ENCODE results near the gene PPDPF. TPM values are rescaled to one million over a fixed set of nuclear protein-coding genes. Genes with fewer than 3 reads are reported as not detected.
A peak's percentile ranks its signal among the peaks of the same experiment; 100 is the strongest.

PPDPF gene
- total RNA-seq, 4 donors from 2014 or later = 122 to 426 (median 348) TPM

- no peak overlapping the region for H3K4me3 ChIP-seq (ENCODE audit: low read depth, poor library complexity, severe bottlenecking)
- no peak for TF ChIP-seq CTCF (IDR thresholded peaks at IDR 0.05)
- TF ChIP-seq POLR2A (IDR thresholded peaks at IDR 0.05) = no peak
- intact Hi-C loops (cut with DNase I; ENCODE audit: low total_unique reads) = no loop called here
- no peak for DNase-seq (ENCODE audit: low spot score in 2 of 2)
- 32 to 33% methylated on average over 12 of the region's 12 CpGs for WGBS, 2 donors
Measured at GRCh38 chr20:63534427-63534830, 13.9 kb downstream of the PPDPF start.

GRCh38 chr20:63534831-63535651 is 14.5 kb downstream of the PPDPF start:
- peak in 1 of 2 donors; percentile 88 for DNase-seq (ENCODE audit: low spot score in 2 of 2)

GRCh38 chr20:63536241-63536977 is 15.8 kb downstream of the PPDPF start:
- peak overlapping the region; percentile 29 for H3K4me3 ChIP-seq (ENCODE audit: low read depth, poor library complexity, severe bottlenecking)
- TF ChIP-seq CTCF (IDR thresholded peaks at IDR 0.05) (no peak), POLR2A (IDR thresholded peaks at IDR 0.05) (no peak)
- 14 to 34% methylated on average over 11 to 32 of the region's 35 CpGs for WGBS, 2 donors
- no peak for DNase-seq (ENCODE audit: low spot score in 2 of 2)
- intact Hi-C loops (cut with DNase I; ENCODE audit: low total_unique reads) = no loop called here

More at GRCh38 chr20:63534831-63535651, 14.5 kb downstream of the PPDPF start:
- H3K4me3 ChIP-seq (ENCODE audit: low read depth, poor library complexity, severe bottlenecking) = no peak overlapping the region
- WGBS, 2 donors = 34 to 42% methylated on average over 35 to 49 of the region's 49 CpGs
- TF ChIP-seq POLR2A (IDR thresholded peaks at IDR 0.05) (no peak), CTCF (IDR thresholded peaks at IDR 0.05) (no peak)
- intact Hi-C loops (cut with DNase I; ENCODE audit: low total_unique reads) = no loop called here

- DNase-seq (ENCODE audit: low spot score in 2 of 2) = peak; percentile 72 to 94
- intact Hi-C loops (cut with DNase I; ENCODE audit: low total_unique reads) = no loop called here
- 27 to 64% methylated on average over 4 to 11 of the region's 29 CpGs for WGBS, 2 donors
- peak within 1 kb of the TSS; percentile 29 for H3K4me3 ChIP-seq (ENCODE audit: low read depth, poor library complexity, severe bottlenecking)
- TF ChIP-seq POLR2A (IDR thresholded peaks at IDR 0.05) = no peak
- TF ChIP-seq CTCF (IDR thresholded peaks at IDR 0.05) = no peak
Measured at GRCh38 chr20:63536997-63537524, 16.5 kb downstream of the PPDPF start, which contains the start of gene PTK6. Gene PTK6, minus strand, starts transcription at chr20:63537376. Its CDS starts 62 bp downstream, at chr20:63537314.

GRCh38 chr20:63537525-63538203 is 17.1 kb downstream of the PPDPF start:
- DNase-seq (ENCODE audit: low spot score in 2 of 2) = peak; percentile 89 to 97
- no peak for TF ChIP-seq POLR2A (IDR thresholded peaks at IDR 0.05)
- peak in 1 of 3 donors; percentile 99 for TF ChIP-seq CTCF (IDR thresholded peaks at IDR 0.05)
- no peak overlapping the region for H3K4me3 ChIP-seq (ENCODE audit: low read depth, poor library complexity, severe bottlenecking)
- 3 to 7% methylated on average over 21 to 23 of the region's 34 CpGs for WGBS, 2 donors
- intact Hi-C loops (cut with DNase I; ENCODE audit: low total_unique reads) = no loop called here
